HG03469 (cell line): ENCODE measurements around the gene FAM228B.

Source experiments
- ATAC-seq: cut with Tn5 transposase; IDR thresholded peaks from one replicate; pipeline ENCODE4 v1.9.1; 2021; ENCODE audit warnings: mild to moderate bottlenecking, moderate library complexity, moderate number of reproducible peaks; ENCODE audit not compliant: unreplicated experiment

FAM228B gene

GRCh38 chr2:24199968-24200590 lies 76.8 kb downstream of the FAM228B start:
- no peak for ATAC-seq

GRCh38 chr2:24200799-24201198 lies 77.5 kb downstream of the FAM228B start:
- ATAC-seq: no peak

GRCh38 chr2:24203029-24203786 lies 79.9 kb downstream of the FAM228B start:
- ATAC-seq: no peak

- no peak for ATAC-seq
These were observed 80.5 kb downstream of the FAM228B start for GRCh38 chr2:24203787-24204150.

- no peak for ATAC-seq
These were observed 81.2 kb downstream of the FAM228B start for GRCh38 chr2:24204505-24204904.

GRCh38 chr2:24205131-24205530 lies 81.9 kb downstream of the FAM228B start:
- ATAC-seq: no peak

- no peak for ATAC-seq
These were observed 83.0 kb downstream of the FAM228B start for GRCh38 chr2:24206242-24206641.

GRCh38 chr2:24206714-24207113 lies 83.4 kb downstream of the FAM228B start:
- no peak for ATAC-seq

GRCh38 chr2:24207359-24207758 lies 84.1 kb downstream of the FAM228B start:
- ATAC-seq: no peak

- ATAC-seq: no peak
These were observed 85.2 kb downstream of the FAM228B start for GRCh38 chr2:24208490-24208889.

GRCh38 chr2:24209389-24210105 lies 86.3 kb downstream of the FAM228B start:
- ATAC-seq: no peak

GRCh38 chr2:24210106-24210455 lies 86.8 kb downstream of the FAM228B start:
- no peak for ATAC-seq

- ATAC-seq: no peak
These were observed 87.5 kb downstream of the FAM228B start for GRCh38 chr2:24210723-24211122.

GRCh38 chr2:24211408-24211807 lies 88.1 kb downstream of the FAM228B start:
- ATAC-seq: no peak

GRCh38 chr2:24214880-24215279 lies 91.6 kb downstream of the FAM228B start:
- peak; percentile 92 for ATAC-seq
